HUES48 (cell line): ENCODE data around the gene CHMP1A.
"Not testable (repeated sequence)": the region's sequence is repeated elsewhere in the genome, so short reads cannot be mapped to it uniquely, and the experiment has no call there.

Source experiments
- H3K27ac ChIP-seq: one replicate; pipeline ENCODE4 v1.7.0; 2013; ENCODE audit warnings: low read depth, low read length, inconsistent platforms
- H3K27me3 ChIP-seq: 2 replicates; pipeline ENCODE4 v1.6.1; 2013; ENCODE audit warnings: mild to moderate bottlenecking, low read length; ENCODE audit not compliant: control insufficient read depth, insufficient read depth
- H3K36me3 ChIP-seq: 2 replicates; pipeline ENCODE4 v1.6.1; 2013; ENCODE audit warnings: low read length; ENCODE audit not compliant: control insufficient read depth, insufficient read depth
- H3K4me1 ChIP-seq: 2 replicates; pipeline ENCODE4 v1.6.1; 2013; ENCODE audit warnings: mild to moderate bottlenecking, low read length; ENCODE audit not compliant: control insufficient read depth, insufficient read depth
- H3K4me3 ChIP-seq: 2 replicates; pipeline ENCODE4 v1.5.1; 2013; ENCODE audit warnings: mild to moderate bottlenecking, low read depth, low read length
- H3K9ac ChIP-seq: 2 replicates; pipeline ENCODE4 v1.6.1; 2013; ENCODE audit warnings: mild to moderate bottlenecking, low read depth, low read length, moderate library complexity
- H3K9me3 ChIP-seq: 2 replicates; pipeline ENCODE4 v1.6.1; 2013; ENCODE audit warnings: low read length; ENCODE audit not compliant: control insufficient read depth, insufficient read depth

Gene CHMP1A

GRCh38 chr16:89657442-89658220, at the start of gene CHMP1A, which contains the start of gene SPATA33:
Gene CHMP1A (minus strand): TSS chr16:89657708. CDS start chr16:89657588, 120 bp downstream.
Gene SPATA33 (plus strand): TSS chr16:89657836. CDS start chr16:89657912, 76 bp downstream.
- H3K36me3 ChIP-seq: peaks cover 34% of the 10 kb centered on the region

GRCh38 chr16:89706518-89707260, 49.2 kb upstream of the CHMP1A start:
- H3K36me3 ChIP-seq: no peaks in the 10 kb centered on the region
- H3K27me3 ChIP-seq: peaks cover 17% of the 10 kb centered on the region
- no peaks in the 10 kb centered on the region for H3K9me3 ChIP-seq
- no peak overlapping the region for H3K9ac ChIP-seq
- no peak overlapping the region for H3K4me3 ChIP-seq
- no peak overlapping the region for H3K27ac ChIP-seq
- peaks cover 8% of the 10 kb centered on the region; the same call in 1 of the 2 replicates for H3K4me1 ChIP-seq

More at GRCh38 chr16:89657442-89658220, at the start of gene CHMP1A, which contains the start of gene SPATA33:
- H3K27ac ChIP-seq: peak within 1 kb of the TSS; percentile 73
- no peaks in the 10 kb centered on the region for H3K9me3 ChIP-seq
- peak within 1 kb of the TSS; percentile 65 for H3K9ac ChIP-seq
- no peaks in the 10 kb centered on the region for H3K27me3 ChIP-seq
- peak within 1 kb of the TSS; percentile 98 for H3K4me3 ChIP-seq
- H3K4me1 ChIP-seq: no peaks in the 10 kb centered on the region

GRCh38 chr16:89705006-89705405, 47.5 kb upstream of the CHMP1A start:
- Histone ChIP-seq H3K9me3 (no peaks in the 10 kb centered on the region), H3K27ac (no peak overlapping the region), H3K4me1 (peaks cover 13% of the 10 kb centered on the region), H3K4me3 (no peak overlapping the region), H3K9ac (no peak overlapping the region), H3K27me3 (peaks cover 17% of the 10 kb centered on the region), H3K36me3 (no peaks in the 10 kb centered on the region)

GRCh38 chr16:89704281-89704680, 46.8 kb upstream of the CHMP1A start:
- H3K9ac ChIP-seq: no peak overlapping the region
- H3K4me3 ChIP-seq: no peak overlapping the region
- peaks cover 17% of the 10 kb centered on the region for H3K27me3 ChIP-seq
- H3K27ac ChIP-seq: no peak overlapping the region
- no peaks in the 10 kb centered on the region for H3K9me3 ChIP-seq
- 0 out of 2 replicates have a peak, but pooled peaks cover under 1% of the 10 kb centered on the region for H3K36me3 ChIP-seq
- peaks cover 12% of the 10 kb centered on the region for H3K4me1 ChIP-seq

- Histone ChIP-seq H3K27me3 (peaks cover 15% of the 10 kb centered on the region), H3K4me1 (peaks cover 8% of the 10 kb centered on the region), H3K36me3 (peaks cover 6% of the 10 kb centered on the region; the same call in 1 of the 2 replicates), H3K4me3 (peak within 1 kb of the TSS; percentile 95), H3K9ac (peak within 1 kb of the TSS; percentile 37; the same call in 1 of the 2 replicates), H3K9me3 (no peaks in the 10 kb centered on the region), H3K27ac (peak within 1 kb of the TSS; percentile 85)
Observed at GRCh38 chr16:89701425-89702406, 44.2 kb upstream of the CHMP1A start, which contains the start of gene SPATA2L. Gene SPATA2L (minus strand): TSS chr16:89701705. CDS start chr16:89701232, 473 bp downstream.

GRCh38 chr16:89700649-89701424, 43.3 kb upstream of the CHMP1A start:
- H3K36me3 ChIP-seq: peaks cover 12% of the 10 kb centered on the region
- H3K4me3 ChIP-seq: peak overlapping the region; percentile 95
- peak overlapping the region; percentile 37; the same call in 1 of the 2 replicates for H3K9ac ChIP-seq
- no peaks in the 10 kb centered on the region for H3K9me3 ChIP-seq
- H3K27me3 ChIP-seq: peaks cover 15% of the 10 kb centered on the region
- H3K4me1 ChIP-seq: peaks cover 8% of the 10 kb centered on the region
- peak overlapping the region; percentile 85 for H3K27ac ChIP-seq

GRCh38 chr16:89700100-89700648, 42.7 kb upstream of the CHMP1A start:
- Histone ChIP-seq H3K36me3 (peaks cover 19% of the 10 kb centered on the region), H3K9me3 (no peaks in the 10 kb centered on the region), H3K27me3 (peaks cover 15% of the 10 kb centered on the region), H3K4me1 (peaks cover 8% of the 10 kb centered on the region), H3K27ac (peak overlapping the region; percentile 85), H3K4me3 (peak overlapping the region; percentile 95), H3K9ac (peak overlapping the region; percentile 39)

- H3K9ac ChIP-seq: peak overlapping the region; percentile 39
- H3K36me3 ChIP-seq: peaks cover 22% of the 10 kb centered on the region
- H3K9me3 ChIP-seq, H3K27me3 ChIP-seq, H3K4me1 ChIP-seq: not testable (repeated sequence)
- peak overlapping the region; percentile 79 for H3K27ac ChIP-seq
- H3K4me3 ChIP-seq: peak overlapping the region; percentile 27; the same call in 1 of the 2 replicates
Observed at GRCh38 chr16:89699629-89700099, 42.2 kb upstream of the CHMP1A start.

GRCh38 chr16:89698717-89699116, 41.2 kb upstream of the CHMP1A start:
- not testable (repeated sequence) for H3K4me1 ChIP-seq, H3K9ac ChIP-seq, H3K27ac ChIP-seq, H3K4me3 ChIP-seq, H3K27me3 ChIP-seq, H3K9me3 ChIP-seq
- H3K36me3 ChIP-seq: peaks cover 29% of the 10 kb centered on the region
